COLO668 (cell line): ENCODE measurements around the gene CSMD2.

ENCODE experiments used
- DNase-seq: peaks from one replicate; lab custom pipeline; 2025; ENCODE audit not compliant: unreplicated experiment; lab: John Stamatoyannopoulos, UW

CSMD2 gene

GRCh38 chr1:33468967-33469366 is 696.1 kb downstream of the CSMD2 start:
- DNase-seq, result no peak

GRCh38 chr1:33468531-33468930 is 696.5 kb downstream of the CSMD2 start:
- DNase-seq, result no peak

DNA sequence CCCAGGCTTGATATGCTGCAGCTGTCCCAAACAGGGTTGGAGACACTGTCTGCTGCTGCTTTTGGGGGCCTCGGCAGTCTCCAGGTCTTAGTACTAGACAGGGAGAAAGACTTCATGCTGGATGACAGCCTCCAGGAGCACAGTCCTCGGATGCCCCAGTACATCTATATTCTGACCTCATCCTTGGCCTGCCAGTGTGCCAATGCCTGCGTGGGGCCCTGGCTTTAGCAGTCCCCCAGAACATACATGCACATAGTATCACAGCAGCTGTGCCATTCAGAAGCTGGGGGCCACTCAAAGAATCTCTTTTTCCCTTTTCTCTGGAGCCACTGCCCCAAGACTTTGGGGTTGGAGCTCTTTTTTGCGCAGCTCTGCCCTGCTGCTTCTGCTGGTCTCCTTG is 697.0 kb downstream of the CSMD2 start:
- no peak for DNase-seq

DNA sequence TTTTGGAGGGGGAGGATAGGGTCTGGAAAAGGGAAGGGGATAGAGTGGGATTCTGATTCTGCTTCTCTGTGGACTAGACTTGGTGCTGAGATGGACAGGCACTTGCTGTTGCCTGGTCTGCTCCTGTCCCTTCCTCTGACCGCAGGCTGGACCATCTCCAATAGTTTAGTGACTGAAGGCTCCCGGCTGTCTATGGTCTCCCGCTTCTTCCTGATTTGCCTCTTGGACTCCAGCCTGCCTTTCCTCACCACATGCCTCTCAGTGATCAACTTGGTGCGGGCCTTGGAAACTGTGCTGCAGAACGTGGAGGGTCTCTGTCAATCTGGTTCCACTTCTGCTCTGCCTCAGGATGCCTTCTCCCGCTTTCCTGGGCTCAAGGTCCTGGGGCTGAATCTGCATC is 698.9 kb downstream of the CSMD2 start:
- DNase-seq, result no peak

GRCh38 chr1:33465316-33465715 is 699.7 kb downstream of the CSMD2 start:
- DNase-seq, result no peak

GRCh38 chr1:33464552-33464951 is 700.5 kb downstream of the CSMD2 start:
- no peak for DNase-seq
